Measurements from ENCODE around the gene MAPKAPK5. TPM values are rescaled to one million over a fixed set of nuclear protein-coding genes. Genes with fewer than 3 reads are reported as not detected.

MAPKAPK5 gene
- total RNA-seq, 4 donors from 2014 or later: 40.7 to 70.4 (median 50.4) TPM

DNA sequence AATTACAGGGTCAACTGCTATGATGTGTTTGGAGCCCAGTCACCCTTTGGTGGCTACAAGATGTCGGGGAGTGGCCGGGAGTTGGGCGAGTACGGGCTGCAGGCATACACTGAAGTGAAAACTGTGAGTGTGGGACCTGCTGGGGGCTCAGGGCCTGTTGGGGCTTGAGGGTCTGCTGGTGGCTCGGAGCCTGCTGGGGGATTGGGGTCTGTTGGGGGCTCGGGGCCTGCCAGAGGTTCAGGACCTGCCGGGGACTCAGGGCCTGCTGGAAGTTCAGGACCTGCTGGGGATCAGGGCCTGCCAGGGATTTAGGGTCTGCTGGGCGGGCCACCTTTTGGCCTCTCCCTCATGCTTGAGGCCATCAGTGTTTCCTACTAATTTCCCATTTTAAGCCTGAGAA, 38.2 kb upstream of the MAPKAPK5 start:
- peaks cover 6 to 100% of the 10 kb centered on the region in 2 donors for H3K36me3 ChIP-seq
- 93 to 96% methylated on average over 4 to 5 of the region's 8 CpGs for WGBS, 2 donors (ENCODE audit: low coverage in 1 of 2)
- no peak overlapping the region for H3K4me3 ChIP-seq
- no peaks in the 10 kb centered on the region for H3K27me3 ChIP-seq
- no peaks in the 10 kb centered on the region for H3K4me1 ChIP-seq
- no peak for ATAC-seq
- no peaks in the 10 kb centered on the region for H3K9me3 ChIP-seq
- H3K27ac ChIP-seq: no peak overlapping the region
- TF ChIP-seq POLR2A (IDR thresholded peaks at IDR 0.05): no peak
- TF ChIP-seq EP300 (IDR thresholded peaks at IDR 0.05): no peak
- TF ChIP-seq, protein P1, sequence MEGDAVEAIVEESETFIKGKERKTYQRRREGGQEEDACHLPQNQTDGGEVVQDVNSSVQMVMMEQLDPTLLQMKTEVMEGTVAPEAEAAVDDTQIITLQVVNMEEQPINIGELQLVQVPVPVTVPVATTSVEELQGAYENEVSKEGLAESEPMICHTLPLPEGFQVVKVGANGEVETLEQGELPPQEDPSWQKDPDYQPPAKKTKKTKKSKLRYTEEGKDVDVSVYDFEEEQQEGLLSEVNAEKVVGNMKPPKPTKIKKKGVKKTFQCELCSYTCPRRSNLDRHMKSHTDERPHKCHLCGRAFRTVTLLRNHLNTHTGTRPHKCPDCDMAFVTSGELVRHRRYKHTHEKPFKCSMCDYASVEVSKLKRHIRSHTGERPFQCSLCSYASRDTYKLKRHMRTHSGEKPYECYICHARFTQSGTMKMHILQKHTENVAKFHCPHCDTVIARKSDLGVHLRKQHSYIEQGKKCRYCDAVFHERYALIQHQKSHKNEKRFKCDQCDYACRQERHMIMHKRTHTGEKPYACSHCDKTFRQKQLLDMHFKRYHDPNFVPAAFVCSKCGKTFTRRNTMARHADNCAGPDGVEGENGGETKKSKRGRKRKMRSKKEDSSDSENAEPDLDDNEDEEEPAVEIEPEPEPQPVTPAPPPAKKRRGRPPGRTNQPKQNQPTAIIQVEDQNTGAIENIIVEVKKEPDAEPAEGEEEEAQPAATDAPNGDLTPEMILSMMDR (IDR thresholded peaks at IDR 0.05): no peak
- no peak for TF ChIP-seq POLR2AphosphoS5 (IDR thresholded peaks at IDR 0.05)

DNA sequence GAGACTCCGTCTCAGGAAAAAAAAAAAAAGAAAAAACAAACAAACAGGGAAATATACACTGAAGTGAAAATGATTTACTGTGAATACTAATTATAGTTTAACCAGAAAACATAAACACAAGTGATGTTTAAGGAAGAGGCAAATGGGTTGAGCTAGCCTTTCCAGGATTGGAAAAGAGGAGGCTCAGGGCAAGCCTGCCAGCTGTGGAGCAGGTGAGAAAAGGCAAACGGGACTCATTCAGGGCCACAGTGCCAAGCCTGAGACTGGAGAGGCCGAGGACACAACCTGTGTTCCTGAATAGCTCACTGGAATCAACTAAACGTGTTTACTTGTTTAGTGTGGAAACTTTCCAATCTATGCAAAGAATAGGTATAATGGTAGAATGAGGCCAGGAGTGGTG, 35.7 kb upstream of the MAPKAPK5 start:
- 85 to 100% methylated on average over 2 to 3 of the region's 4 CpGs for WGBS, 2 donors (ENCODE audit: low coverage in 1 of 2)
- Histone ChIP-seq H3K27me3 (no peaks in the 10 kb centered on the region), H3K4me1 (no peaks in the 10 kb centered on the region), H3K27ac (no peak overlapping the region), H3K36me3 (peaks cover 0 to 100% of the 10 kb centered on the region in 2 donors), H3K4me3 (no peak overlapping the region), H3K9me3 (no peaks in the 10 kb centered on the region)
- TF ChIP-seq POLR2AphosphoS5 (IDR thresholded peaks at IDR 0.05): no peak
- TF ChIP-seq EP300 (IDR thresholded peaks at IDR 0.05): no peak
- TF ChIP-seq, protein P1 (IDR thresholded peaks at IDR 0.05): no peak
- ATAC-seq: no peak

DNA sequence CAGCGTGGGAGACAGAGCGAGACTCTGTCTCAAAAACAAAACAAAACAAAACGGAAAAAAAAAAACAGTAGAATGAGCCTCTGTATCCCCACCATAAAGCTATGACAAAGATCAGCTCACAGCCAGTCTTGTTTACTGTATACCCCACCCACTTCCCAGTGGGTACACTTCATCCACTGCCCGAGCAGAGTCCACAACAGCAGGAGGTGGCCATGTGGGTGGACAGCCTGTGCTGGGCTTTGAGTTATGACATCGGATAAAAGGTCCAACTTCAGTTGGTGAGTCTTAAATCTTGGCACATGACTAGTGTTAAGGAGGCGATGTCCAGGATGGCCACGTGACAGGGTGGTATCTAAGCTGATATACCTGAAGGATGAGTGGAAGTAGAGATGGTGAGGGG, 34.8 kb upstream of the MAPKAPK5 start:
- 63 to 82% methylated on average over 2 to 7 of the region's 7 CpGs for WGBS, 2 donors (ENCODE audit: low coverage in 1 of 2)
- Histone ChIP-seq H3K36me3 (peaks cover 0 to 100% of the 10 kb centered on the region in 2 donors), H3K27me3 (no peaks in the 10 kb centered on the region), H3K27ac (peak overlapping the region in 1 of 4 donors; percentile 27), H3K9me3 (no peaks in the 10 kb centered on the region), H3K4me3 (no peak overlapping the region), H3K4me1 (no peaks in the 10 kb centered on the region)
- TF ChIP-seq POLR2AphosphoS5 (IDR thresholded peaks at IDR 0.05) (no peak), EP300 (IDR thresholded peaks at IDR 0.05) (no peak), POLR2A (IDR thresholded peaks at IDR 0.05) (no peak)
- TF ChIP-seq, protein P1 (IDR thresholded peaks at IDR 0.05): no peak
- no peak for ATAC-seq

DNA sequence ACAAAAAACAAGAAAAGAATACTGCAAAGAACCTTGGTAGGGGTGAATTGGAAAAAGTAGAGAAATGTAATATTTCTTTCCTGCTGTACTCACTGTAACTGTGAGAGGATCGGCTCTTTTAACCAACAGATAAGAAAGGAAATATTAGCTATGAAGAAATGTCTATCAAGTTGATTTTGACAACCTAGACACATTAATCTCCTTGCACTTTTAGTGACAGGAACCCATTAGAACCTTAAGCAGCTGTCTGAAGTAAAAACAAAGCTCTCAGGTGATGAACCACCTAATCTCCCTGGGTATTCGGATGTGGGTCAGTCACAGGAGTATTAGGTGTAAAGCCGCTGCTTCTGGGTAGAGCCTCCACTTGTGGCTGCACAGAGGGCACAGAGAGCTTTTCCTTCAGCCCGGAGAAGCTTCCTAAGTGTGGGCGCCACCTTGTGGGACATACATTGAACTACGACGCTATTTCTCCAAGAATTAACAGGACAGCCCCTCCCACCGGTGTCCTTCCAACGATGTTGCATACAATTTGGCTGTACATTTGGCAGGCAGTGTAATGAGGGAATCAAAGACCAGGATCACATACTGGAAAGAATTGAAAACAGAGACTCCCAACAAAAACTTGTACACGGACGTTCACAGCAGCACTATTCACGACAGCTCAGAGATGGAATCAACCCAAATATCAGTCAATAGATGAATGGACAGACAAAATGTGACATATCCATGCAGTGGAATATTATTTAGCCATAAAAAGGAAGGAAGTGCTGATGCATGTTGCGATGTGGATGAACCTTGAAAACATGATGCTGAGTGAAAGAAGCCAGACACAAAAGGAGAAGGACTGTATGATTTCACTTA, 28.9 kb upstream of the MAPKAPK5 start:
- no peak for TF ChIP-seq POLR2A (IDR thresholded peaks at IDR 0.05)
- peak; percentile 41 for TF ChIP-seq POLR2AphosphoS5 (IDR thresholded peaks at IDR 0.05)
- TF ChIP-seq, protein P1 (IDR thresholded peaks at IDR 0.05): peak; percentile 68 to 87 (median 86)
- H3K27ac ChIP-seq: peak overlapping the region in 2 of 4 donors; percentile 2 to 41
- H3K4me1 ChIP-seq: peaks cover 0 to 11% (median 0%) of the 10 kb centered on the region in 3 donors
- 13 to 15% methylated on average over 9 to 10 of the region's 13 CpGs for WGBS, 2 donors (ENCODE audit: low coverage in 1 of 2)
- H3K36me3 ChIP-seq: peaks cover 0 to 47% of the 10 kb centered on the region in 2 donors
- peak; percentile 93 for ATAC-seq
- no peaks in the 10 kb centered on the region for H3K27me3 ChIP-seq
- H3K4me3 ChIP-seq: no peak overlapping the region
- no peaks in the 10 kb centered on the region for H3K9me3 ChIP-seq

Measured in gastroesophageal sphincter (tissue), 4 donors.